ENCODE data around the gene WNT16.

WNT16 gene

GRCh38 chr7:121329191-121330052, 622 bp downstream of the WNT16 start:
- TF ChIP-seq CTCF (IDR thresholded peaks at IDR 0.05; ENCODE audit: extremely low read depth, missing control alignments) = no peak
- DNase-seq (ENCODE audit: low spot score) = peak; percentile 59

GRCh38 chr7:121330053-121330833, 1.4 kb downstream of the WNT16 start:
- DNase-seq (ENCODE audit: low spot score) = peak; percentile 39

GRCh38 chr7:121331048-121331447, 2.2 kb downstream of the WNT16 start:
- TF ChIP-seq CTCF (IDR thresholded peaks at IDR 0.05; ENCODE audit: extremely low read depth, missing control alignments) = no peak
- no peak for DNase-seq (ENCODE audit: low spot score)

More at GRCh38 chr7:121330053-121330833, 1.4 kb downstream of the WNT16 start:
- no peak for TF ChIP-seq CTCF (IDR thresholded peaks at IDR 0.05; ENCODE audit: extremely low read depth, missing control alignments)

GRCh38 chr7:121331574-121331973, 2.8 kb downstream of the WNT16 start:
- TF ChIP-seq CTCF (IDR thresholded peaks at IDR 0.05; ENCODE audit: extremely low read depth, missing control alignments) = no peak
- no peak for DNase-seq (ENCODE audit: low spot score)

- no peak for DNase-seq (ENCODE audit: low spot score)
- TF ChIP-seq CTCF (IDR thresholded peaks at IDR 0.05; ENCODE audit: extremely low read depth, missing control alignments) = no peak
These were observed 5.6 kb downstream of the WNT16 start for GRCh38 chr7:121334376-121334775.

- no peak for DNase-seq (ENCODE audit: low spot score)
- TF ChIP-seq CTCF (IDR thresholded peaks at IDR 0.05; ENCODE audit: extremely low read depth, missing control alignments) = no peak
These were observed 6.3 kb downstream of the WNT16 start for GRCh38 chr7:121334875-121335648.

Data from GM20000 (cell line).